Tibial artery (tissue), 4 donors: Measurements from ENCODE around the gene MSI2.

Experiments used
- DNase-seq, 2 donors: peaks; one replicate each; pipeline ENCODE4 v3.0.0-alpha.2; 2019
- H3K27ac ChIP-seq, 2 donors: fragments of 200-600 bp; sonication (generic) in 1 of 2; 1 replicate in 1 of 2; 2 replicates in 1 of 2; pipeline ENCODE4 v1.5.1; 2018 to 2019; ENCODE audit warnings: mild to moderate bottlenecking in 1 of 2
- H3K27me3 ChIP-seq, 2 donors: fragments of 200-600 bp; sonication (generic) in 1 of 2; one replicate each; pipeline versions ENCODE4 v1.5.1 to v1.6.0; 2016 to 2019
- H3K36me3 ChIP-seq, 3 donors: fragments of 200-600 bp; sonication (generic) in 2 of 3; one replicate each; pipeline ENCODE4 v1.5.1; 2016 to 2019; ENCODE audit warnings: mild to moderate bottlenecking in 2 of 3
- H3K4me1 ChIP-seq, 4 donors: fragments of 200-600 bp; sonication (generic) in 2 of 4; 1 replicate in 3 of 4; 2 replicates in 1 of 4; pipeline ENCODE4 v1.5.1; 2016 to 2019
- H3K4me3 ChIP-seq, 2 donors: fragments of 200-600 bp; sonication (generic) in 1 of 2; 1 replicate in 1 of 2; 2 replicates in 1 of 2; pipeline ENCODE4 v1.5.1; 2018 to 2019; ENCODE audit warnings: mild to moderate bottlenecking in 2 of 2
- H3K9me3 ChIP-seq, 3 donors: fragments of 200-600 bp; sonication (generic) in 1 of 3; one replicate each; pipeline ENCODE4 v1.5.1; 2016 to 2019
- CTCF ChIP-seq, 2 experiments: fragments of 200-600 bp in 1 of 2; fragments of 450-650 bp in 1 of 2; IDR thresholded peaks; one replicate each; pipeline ENCODE4 v1.5.1; 2017 to 2019; ENCODE audit warnings: antibody characterized with exemption in 2 of 2, mild to moderate bottlenecking in 1 of 2, moderate library complexity in 1 of 2
- intact Hi-C: fragments of 100-400 bp; cut with DNase I; formaldehyde crosslinking; loops from one replicate; pipeline ENCODE4 v1.15.0; 2023; ENCODE audit warnings: low total_unique reads

Gene MSI2

GRCh38 chr17:57622683-57623433 is 366.5 kb downstream of the MSI2 start:
- no peak overlapping the region for H3K27ac ChIP-seq
- H3K4me3 ChIP-seq, result no peak overlapping the region
- no peak for TF ChIP-seq CTCF (IDR thresholded peaks at IDR 0.05)
- DNase-seq, result peak in 1 of 2 donors; percentile 28
- intact Hi-C loops, result no loop called here
- H3K4me1 ChIP-seq, result no peaks in the 10 kb centered on the region
- no peaks in the 10 kb centered on the region for H3K9me3 ChIP-seq
- H3K36me3 ChIP-seq, result peaks cover 0 to 7% (median 0%) of the 10 kb centered on the region in 3 donors
- H3K27me3 ChIP-seq, result no peaks in the 10 kb centered on the region

GRCh38 chr17:57623620-57624019 is 367.3 kb downstream of the MSI2 start:
- Histone ChIP-seq H3K4me3 (no peak overlapping the region), H3K9me3 (no peaks in the 10 kb centered on the region), H3K36me3 (peaks cover 0 to 9% (median 0%) of the 10 kb centered on the region in 3 donors), H3K27me3 (no peaks in the 10 kb centered on the region), H3K27ac (no peak overlapping the region), H3K4me1 (no peaks in the 10 kb centered on the region)
- TF ChIP-seq CTCF (IDR thresholded peaks at IDR 0.05), result no peak
- peak in 1 of 2 donors; percentile 32 for DNase-seq
- intact Hi-C loops, result no loop called here

GRCh38 chr17:57624386-57624785 is 368.1 kb downstream of the MSI2 start:
- Histone ChIP-seq H3K4me3 (no peak overlapping the region), H3K36me3 (peaks cover 0 to 12% (median 0%) of the 10 kb centered on the region in 3 donors), H3K9me3 (no peaks in the 10 kb centered on the region), H3K27me3 (no peaks in the 10 kb centered on the region), H3K4me1 (no peaks in the 10 kb centered on the region), H3K27ac (no peak overlapping the region)
- DNase-seq, result peak in 1 of 2 donors; percentile 43
- intact Hi-C loops, result no loop called here
- TF ChIP-seq CTCF (IDR thresholded peaks at IDR 0.05), result no peak

- intact Hi-C loops, result no loop called here
- Histone ChIP-seq H3K27me3 (no peaks in the 10 kb centered on the region), H3K27ac (no peak overlapping the region), H3K4me3 (no peak overlapping the region), H3K4me1 (no peaks in the 10 kb centered on the region), H3K9me3 (no peaks in the 10 kb centered on the region), H3K36me3 (peaks cover 0 to 20% (median 0%) of the 10 kb centered on the region in 3 donors)
- no peak for TF ChIP-seq CTCF (IDR thresholded peaks at IDR 0.05)
- no peak for DNase-seq
Measured at GRCh38 chr17:57625511-57625910, 369.2 kb downstream of the MSI2 start.

- Histone ChIP-seq H3K4me3 (no peak overlapping the region), H3K36me3 (peaks cover 0 to 24% (median 0%) of the 10 kb centered on the region in 3 donors), H3K4me1 (no peaks in the 10 kb centered on the region), H3K27ac (no peak overlapping the region), H3K27me3 (no peaks in the 10 kb centered on the region), H3K9me3 (no peaks in the 10 kb centered on the region)
- peak in 1 of 2 donors; percentile 51 for DNase-seq
- intact Hi-C loops, result no loop called here
- no peak for TF ChIP-seq CTCF (IDR thresholded peaks at IDR 0.05)
Measured at GRCh38 chr17:57625957-57626356, 369.6 kb downstream of the MSI2 start.
